ENCODE measurements around the gene SLC25A12. TPM values are rescaled to one million over a fixed set of nuclear protein-coding genes. Genes with fewer than 3 reads are reported as not detected.

Gene SLC25A12
- total RNA-seq, 1 donor: 26.8 TPM

DNA sequence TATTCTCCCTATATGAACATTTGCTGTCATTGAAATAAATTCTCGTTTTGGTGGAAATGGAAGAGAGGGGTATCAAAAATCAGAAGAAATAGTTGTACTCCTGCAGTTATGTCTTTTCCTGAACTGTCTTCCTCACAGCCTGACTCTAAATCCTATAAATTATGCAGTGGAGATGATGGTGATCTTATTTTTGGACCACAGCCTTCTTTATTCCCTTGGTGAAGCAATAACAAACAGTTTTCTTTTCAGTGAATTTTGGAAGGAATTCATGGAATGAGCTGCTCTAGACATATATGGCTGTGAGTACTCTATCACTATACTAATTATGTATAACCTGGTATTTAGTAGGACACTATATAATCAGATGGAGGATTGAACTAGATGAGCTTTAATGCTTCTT is 1.7 kb upstream of the SLC25A12 start:
- Histone ChIP-seq H3K27ac (ENCODE audit: low read depth, low read length) (no peak overlapping the region), H4K20me1 (ENCODE audit: insufficient read depth, low read length) (no peaks in the 10 kb centered on the region), H2AFZ (ENCODE audit: low read length) (no peak overlapping the region), H3K9me3 (ENCODE audit: low read depth, low read length) (no peaks in the 10 kb centered on the region), H3K36me3 (ENCODE audit: insufficient read depth, low read length) (no peaks in the 10 kb centered on the region), H3K27me3 (ENCODE audit: insufficient read depth, low read length) (no peaks in the 10 kb centered on the region), H3K4me2 (ENCODE audit: insufficient read depth, low read length) (no peak overlapping the region), H3K4me1 (ENCODE audit: insufficient read depth, low read length) (peaks cover 19% of the 10 kb centered on the region), H3K4me3 (ENCODE audit: insufficient read depth, low read length) (no peak overlapping the region), H3K79me2 (ENCODE audit: insufficient read depth, low read length) (peaks cover 11% of the 10 kb centered on the region)
- DNase-seq (ENCODE audit: insufficient read length, low spot score, missing footprints): peak; percentile 66
- TF ChIP-seq, protein P1, sequence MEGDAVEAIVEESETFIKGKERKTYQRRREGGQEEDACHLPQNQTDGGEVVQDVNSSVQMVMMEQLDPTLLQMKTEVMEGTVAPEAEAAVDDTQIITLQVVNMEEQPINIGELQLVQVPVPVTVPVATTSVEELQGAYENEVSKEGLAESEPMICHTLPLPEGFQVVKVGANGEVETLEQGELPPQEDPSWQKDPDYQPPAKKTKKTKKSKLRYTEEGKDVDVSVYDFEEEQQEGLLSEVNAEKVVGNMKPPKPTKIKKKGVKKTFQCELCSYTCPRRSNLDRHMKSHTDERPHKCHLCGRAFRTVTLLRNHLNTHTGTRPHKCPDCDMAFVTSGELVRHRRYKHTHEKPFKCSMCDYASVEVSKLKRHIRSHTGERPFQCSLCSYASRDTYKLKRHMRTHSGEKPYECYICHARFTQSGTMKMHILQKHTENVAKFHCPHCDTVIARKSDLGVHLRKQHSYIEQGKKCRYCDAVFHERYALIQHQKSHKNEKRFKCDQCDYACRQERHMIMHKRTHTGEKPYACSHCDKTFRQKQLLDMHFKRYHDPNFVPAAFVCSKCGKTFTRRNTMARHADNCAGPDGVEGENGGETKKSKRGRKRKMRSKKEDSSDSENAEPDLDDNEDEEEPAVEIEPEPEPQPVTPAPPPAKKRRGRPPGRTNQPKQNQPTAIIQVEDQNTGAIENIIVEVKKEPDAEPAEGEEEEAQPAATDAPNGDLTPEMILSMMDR (IDR thresholded peaks at IDR 0.05; ENCODE audit: extremely low read depth, low read depth, low read length): no peak

DNA sequence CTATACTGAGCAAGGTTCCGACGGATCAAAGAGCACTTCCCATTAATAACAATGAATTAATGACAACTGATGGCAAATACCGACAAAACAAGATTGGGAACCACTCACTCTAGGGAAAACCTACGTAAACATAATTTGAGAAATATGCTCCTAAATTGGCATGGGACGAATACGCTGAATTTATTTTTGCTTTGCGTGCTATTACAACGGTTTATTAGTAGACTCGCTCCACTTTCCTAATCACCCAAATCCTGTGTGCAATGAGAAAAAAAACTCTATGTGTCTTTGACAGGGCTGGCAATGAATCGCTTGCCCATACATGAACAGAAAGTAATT is 536 bp upstream of the SLC25A12 start:
- H3K27ac ChIP-seq (ENCODE audit: low read depth, low read length): peak overlapping the region; percentile 67
- H3K36me3 ChIP-seq (ENCODE audit: insufficient read depth, low read length): no peaks in the 10 kb centered on the region
- H4K20me1 ChIP-seq (ENCODE audit: insufficient read depth, low read length): no peaks in the 10 kb centered on the region
- H3K4me1 ChIP-seq (ENCODE audit: insufficient read depth, low read length): peaks cover 19% of the 10 kb centered on the region
- no peaks in the 10 kb centered on the region for H3K27me3 ChIP-seq (ENCODE audit: insufficient read depth, low read length)
- TF ChIP-seq, protein P1 (IDR thresholded peaks at IDR 0.05; ENCODE audit: extremely low read depth, low read depth, low read length): no peak
- H3K79me2 ChIP-seq (ENCODE audit: insufficient read depth, low read length): peaks cover 15% of the 10 kb centered on the region
- H3K4me3 ChIP-seq (ENCODE audit: insufficient read depth, low read length): peak overlapping the region; percentile 95
- no peaks in the 10 kb centered on the region for H3K9me3 ChIP-seq (ENCODE audit: low read depth, low read length)
- peak overlapping the region; percentile 87 for H3K4me2 ChIP-seq (ENCODE audit: insufficient read depth, low read length)
- peak overlapping the region; percentile 98 for H2AFZ ChIP-seq (ENCODE audit: low read length)
- no peak for DNase-seq (ENCODE audit: insufficient read length, low spot score, missing footprints)

DNA sequence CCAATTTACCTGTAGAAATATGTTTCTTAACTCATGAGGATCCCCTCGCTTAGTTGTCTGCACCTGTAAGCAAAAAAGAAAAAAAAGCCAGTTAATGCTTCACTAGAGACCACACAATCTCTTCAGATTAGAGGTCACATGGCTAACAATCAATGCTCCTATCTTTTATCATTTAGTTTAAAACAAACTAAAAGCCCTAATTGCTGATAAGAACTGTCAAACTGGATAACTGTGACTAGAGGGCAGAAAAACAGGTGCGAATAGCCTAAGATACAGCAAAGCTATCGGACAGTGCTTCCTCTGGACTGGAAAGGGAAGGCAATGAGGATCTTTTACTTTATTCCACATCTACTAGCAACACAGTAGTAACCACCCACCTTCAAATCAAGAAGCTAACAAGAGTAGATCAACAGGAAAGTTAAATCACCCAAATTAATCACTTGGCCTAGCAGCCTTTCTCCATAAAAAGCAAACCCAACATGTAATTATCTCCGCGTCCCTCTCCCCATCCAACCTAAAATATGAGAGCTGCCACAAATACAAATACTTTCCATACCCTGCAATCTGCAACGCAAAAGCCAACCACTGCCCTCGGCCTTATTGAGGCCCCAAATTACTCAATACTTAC is 734 bp downstream of the SLC25A12 start:
- Histone ChIP-seq H3K27me3 (ENCODE audit: insufficient read depth, low read length) (no peaks in the 10 kb centered on the region), H3K4me1 (ENCODE audit: insufficient read depth, low read length) (peaks cover 19% of the 10 kb centered on the region), H3K9me3 (ENCODE audit: low read depth, low read length) (no peaks in the 10 kb centered on the region), H3K27ac (ENCODE audit: low read depth, low read length) (no peak overlapping the region), H4K20me1 (ENCODE audit: insufficient read depth, low read length) (no peaks in the 10 kb centered on the region), H3K36me3 (ENCODE audit: insufficient read depth, low read length) (no peaks in the 10 kb centered on the region), H2AFZ (ENCODE audit: low read length) (peak overlapping the region; percentile 98), H3K4me3 (ENCODE audit: insufficient read depth, low read length) (peak overlapping the region; percentile 95), H3K79me2 (ENCODE audit: insufficient read depth, low read length) (peaks cover 21% of the 10 kb centered on the region), H3K4me2 (ENCODE audit: insufficient read depth, low read length) (peak overlapping the region; percentile 87)
- TF ChIP-seq, protein P1 (IDR thresholded peaks at IDR 0.05; ENCODE audit: extremely low read depth, low read depth, low read length): no peak
- no peak for DNase-seq (ENCODE audit: insufficient read length, low spot score, missing footprints)

DNA sequence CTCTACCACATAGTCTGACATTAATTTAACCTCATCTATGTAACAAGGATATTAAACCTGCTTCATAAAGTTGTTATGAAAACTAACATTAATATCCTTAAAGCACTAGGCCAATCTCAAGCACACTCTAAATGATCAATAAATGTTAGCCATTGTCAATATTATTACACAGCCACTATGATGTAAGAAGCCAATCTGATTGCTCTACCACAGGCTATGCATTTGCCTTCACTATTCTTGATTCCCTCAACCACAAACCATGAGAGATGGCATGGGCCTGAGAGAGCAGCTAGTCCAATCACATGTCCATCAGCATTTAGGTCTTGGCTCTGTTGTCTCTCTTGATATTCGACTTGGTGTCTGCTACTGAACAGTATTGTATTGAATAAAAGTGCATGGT is 4.2 kb downstream of the SLC25A12 start:
- TF ChIP-seq, protein P1 (IDR thresholded peaks at IDR 0.05; ENCODE audit: extremely low read depth, low read depth, low read length): no peak
- Histone ChIP-seq H3K36me3 (ENCODE audit: insufficient read depth, low read length) (no peaks in the 10 kb centered on the region), H3K4me1 (ENCODE audit: insufficient read depth, low read length) (peaks cover 17% of the 10 kb centered on the region), H3K9me3 (ENCODE audit: low read depth, low read length) (no peaks in the 10 kb centered on the region), H4K20me1 (ENCODE audit: insufficient read depth, low read length) (no peaks in the 10 kb centered on the region), H2AFZ (ENCODE audit: low read length) (no peak overlapping the region), H3K79me2 (ENCODE audit: insufficient read depth, low read length) (peaks cover 21% of the 10 kb centered on the region), H3K27ac (ENCODE audit: low read depth, low read length) (no peak overlapping the region), H3K4me3 (ENCODE audit: insufficient read depth, low read length) (no peak overlapping the region), H3K4me2 (ENCODE audit: insufficient read depth, low read length) (no peak overlapping the region), H3K27me3 (ENCODE audit: insufficient read depth, low read length) (no peaks in the 10 kb centered on the region)
- no peak for DNase-seq (ENCODE audit: insufficient read length, low spot score, missing footprints)
